ENCODE results near the gene TACC2. TPM values are rescaled to one million over a fixed set of nuclear protein-coding genes. Genes with fewer than 3 reads are reported as not detected.

Gene TACC2
- total and polyA plus RNA-seq, 8 donors: 29.0 to 102 (median 52.9) TPM

DNA sequence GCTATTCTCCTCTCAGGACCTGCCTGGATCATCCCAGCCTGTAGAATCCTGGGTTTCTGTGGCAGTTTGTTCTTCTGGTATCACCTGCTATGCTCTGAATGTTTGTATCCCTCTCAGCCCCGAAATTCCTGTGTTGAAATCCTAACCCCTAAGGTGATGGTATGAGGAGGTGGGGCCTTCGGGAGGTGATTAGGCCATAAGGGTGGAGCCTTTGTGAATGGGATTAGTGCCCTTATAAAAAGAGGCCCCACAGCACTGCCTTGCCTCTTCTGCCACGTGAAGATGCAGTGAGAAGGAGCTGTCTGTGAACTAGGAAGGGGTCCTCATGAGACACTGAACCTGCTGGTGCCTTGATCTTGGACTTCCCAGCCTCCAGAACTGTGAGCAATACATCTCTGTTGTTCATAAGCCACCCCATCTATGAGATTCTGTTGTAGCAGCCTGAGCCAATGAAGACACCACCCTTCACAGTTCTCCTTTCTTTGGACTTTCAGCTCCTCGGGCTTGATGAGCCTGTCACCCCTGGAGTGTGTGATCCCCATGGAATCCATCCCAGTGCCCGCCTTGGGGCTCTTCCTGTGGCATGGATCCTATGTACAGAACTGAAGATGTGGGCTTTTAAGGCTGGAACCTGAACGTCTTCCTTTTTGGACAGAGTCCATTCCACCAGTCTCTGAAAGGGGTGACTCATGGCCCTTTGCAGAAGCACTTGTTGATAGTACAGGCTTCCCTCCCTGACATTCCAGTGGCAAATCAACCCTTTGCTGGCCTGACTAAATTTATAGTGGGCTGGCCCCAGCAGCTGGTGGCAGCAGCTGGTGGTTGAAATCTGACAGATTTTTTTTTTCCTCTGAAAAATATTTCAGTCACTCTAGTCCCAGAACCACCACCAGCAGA is 138.0 kb downstream of the TACC2 start:
- intact Hi-C loops (cut with DNase I; ENCODE audit: low total_unique reads): no loop called here
- Histone ChIP-seq H3K36me3 (no peaks in the 10 kb centered on the region), H3K27me3 (no peaks in the 10 kb centered on the region), H3K4me1 (peaks cover 14 to 43% (median 32%) of the 10 kb centered on the region in 4 donors), H3K9me3 (no peaks in the 10 kb centered on the region), H3K27ac (peak overlapping the region in 4 of 5 donors; percentile 63 to 86 (median 76)), H3K4me3 (no peak overlapping the region)
- WGBS, 5 donors: 44 to 66% (median 51%) methylated on average over 6 of the region's 6 CpGs
- peak in 1 of 2 donors; percentile 62 for DNase-seq
- TF ChIP-seq POLR2A (IDR thresholded peaks at IDR 0.05) (no peak), POLR2AphosphoS5 (IDR thresholded peaks at IDR 0.05) (peak; percentile 10 to 88 (median 42))

DNA sequence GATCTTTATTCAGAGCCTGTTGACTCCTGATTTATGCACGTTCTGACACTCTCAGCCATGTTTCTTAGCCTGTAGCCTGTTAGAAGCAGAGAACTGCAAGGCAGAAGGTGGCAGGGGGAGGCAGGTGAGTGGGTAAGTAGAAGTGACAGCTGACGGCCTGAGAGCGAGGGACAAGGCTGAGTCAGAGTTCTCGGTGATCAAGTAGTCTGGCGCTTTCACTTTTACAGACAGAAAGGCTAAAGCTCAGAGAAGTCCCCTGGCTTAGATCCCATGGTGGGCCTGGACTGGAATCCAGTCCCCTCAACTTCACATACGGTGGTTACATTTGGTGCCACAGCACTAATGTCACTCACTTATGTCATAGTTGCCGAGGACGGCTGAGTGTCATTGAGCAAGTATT is 139.0 kb downstream of the TACC2 start:
- no peak for TF ChIP-seq POLR2A (IDR thresholded peaks at IDR 0.05)
- TF ChIP-seq EP300 (IDR thresholded peaks at IDR 0.05): no peak
- no peak for TF ChIP-seq POLR2AphosphoS5 (IDR thresholded peaks at IDR 0.05)
- TF ChIP-seq, protein P1, sequence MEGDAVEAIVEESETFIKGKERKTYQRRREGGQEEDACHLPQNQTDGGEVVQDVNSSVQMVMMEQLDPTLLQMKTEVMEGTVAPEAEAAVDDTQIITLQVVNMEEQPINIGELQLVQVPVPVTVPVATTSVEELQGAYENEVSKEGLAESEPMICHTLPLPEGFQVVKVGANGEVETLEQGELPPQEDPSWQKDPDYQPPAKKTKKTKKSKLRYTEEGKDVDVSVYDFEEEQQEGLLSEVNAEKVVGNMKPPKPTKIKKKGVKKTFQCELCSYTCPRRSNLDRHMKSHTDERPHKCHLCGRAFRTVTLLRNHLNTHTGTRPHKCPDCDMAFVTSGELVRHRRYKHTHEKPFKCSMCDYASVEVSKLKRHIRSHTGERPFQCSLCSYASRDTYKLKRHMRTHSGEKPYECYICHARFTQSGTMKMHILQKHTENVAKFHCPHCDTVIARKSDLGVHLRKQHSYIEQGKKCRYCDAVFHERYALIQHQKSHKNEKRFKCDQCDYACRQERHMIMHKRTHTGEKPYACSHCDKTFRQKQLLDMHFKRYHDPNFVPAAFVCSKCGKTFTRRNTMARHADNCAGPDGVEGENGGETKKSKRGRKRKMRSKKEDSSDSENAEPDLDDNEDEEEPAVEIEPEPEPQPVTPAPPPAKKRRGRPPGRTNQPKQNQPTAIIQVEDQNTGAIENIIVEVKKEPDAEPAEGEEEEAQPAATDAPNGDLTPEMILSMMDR (IDR thresholded peaks at IDR 0.05): no peak
- peak overlapping the region in 3 of 4 donors; percentile 17 to 29 (median 23) for H3K4me3 ChIP-seq
- H3K36me3 ChIP-seq: peaks cover 0 to 5% (median 3%) of the 10 kb centered on the region in 4 donors
- no peaks in the 10 kb centered on the region for H3K27me3 ChIP-seq
- peaks cover 22 to 53% (median 35%) of the 10 kb centered on the region in 4 donors for H3K4me1 ChIP-seq
- peak overlapping the region in 4 of 5 donors; percentile 63 to 86 (median 76) for H3K27ac ChIP-seq
- intact Hi-C loops (cut with DNase I; ENCODE audit: low total_unique reads): no loop called here
- no peak for DNase-seq
- WGBS, 5 donors: 53 to 71% (median 68%) methylated on average over 8 of the region's 8 CpGs
- H3K9me3 ChIP-seq: no peaks in the 10 kb centered on the region

DNA sequence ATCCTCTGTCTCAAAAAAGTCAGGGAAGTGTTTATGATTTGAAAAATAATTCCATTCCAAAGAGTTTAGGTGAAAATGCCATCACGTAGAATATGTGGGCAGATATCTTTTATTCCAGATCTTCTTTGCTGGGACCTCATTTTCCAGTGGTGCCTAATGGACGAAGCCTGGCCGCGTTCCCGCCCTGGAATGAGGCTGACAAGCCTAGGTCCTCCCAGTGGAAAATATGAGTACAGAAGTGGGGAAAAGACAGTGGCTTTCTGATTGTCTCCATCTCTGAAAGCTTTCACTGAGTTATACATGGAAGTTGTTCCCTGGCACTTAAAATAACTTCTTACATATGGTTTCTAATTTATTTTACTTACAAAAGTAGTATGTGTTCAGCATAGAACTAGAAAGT is 139.4 kb downstream of the TACC2 start:
- Histone ChIP-seq H3K4me1 (peaks cover 22 to 57% (median 39%) of the 10 kb centered on the region in 4 donors), H3K9me3 (no peaks in the 10 kb centered on the region), H3K36me3 (peaks cover 0 to 9% (median 8%) of the 10 kb centered on the region in 4 donors), H3K4me3 (peak overlapping the region in 3 of 4 donors; percentile 17 to 29 (median 23)), H3K27ac (peak overlapping the region in 4 of 5 donors; percentile 63 to 86 (median 76)), H3K27me3 (no peaks in the 10 kb centered on the region)
- WGBS, 5 donors: 57 to 90% (median 69%) methylated on average over 5 of the region's 5 CpGs
- intact Hi-C loops (cut with DNase I; ENCODE audit: low total_unique reads): no loop called here
- peak; percentile 44 to 58 for DNase-seq
- TF ChIP-seq POLR2AphosphoS5 (IDR thresholded peaks at IDR 0.05) (peak in 2 of 3 donors; percentile 34 to 50), EP300 (IDR thresholded peaks at IDR 0.05) (no peak), POLR2A (IDR thresholded peaks at IDR 0.05) (no peak)
- TF ChIP-seq, protein P1 (IDR thresholded peaks at IDR 0.05): no peak

GRCh38 chr10:122130474-122131110 is 141.6 kb downstream of the TACC2 start:
- Histone ChIP-seq H3K27ac (peak overlapping the region in 1 of 5 donors; percentile 10), H3K9me3 (no peaks in the 10 kb centered on the region), H3K36me3 (peaks cover 0 to 31% (median 28%) of the 10 kb centered on the region in 4 donors), H3K27me3 (no peaks in the 10 kb centered on the region), H3K4me3 (no peak overlapping the region), H3K4me1 (peaks cover 22 to 59% (median 41%) of the 10 kb centered on the region in 4 donors)
- DNase-seq: no peak
- intact Hi-C loops (cut with DNase I; ENCODE audit: low total_unique reads): no loop called here
- TF ChIP-seq POLR2A (IDR thresholded peaks at IDR 0.05): no peak
- no peak for TF ChIP-seq POLR2AphosphoS5 (IDR thresholded peaks at IDR 0.05)
- no peak for TF ChIP-seq EP300 (IDR thresholded peaks at IDR 0.05)
- TF ChIP-seq, protein P1 (IDR thresholded peaks at IDR 0.05): no peak
- 82 to 93% (median 88%) methylated on average over 8 of the region's 8 CpGs for WGBS, 5 donors
